Measurements from ENCODE around the gene TMEM158. TPM values are rescaled to one million over a fixed set of nuclear protein-coding genes. Genes with fewer than 3 reads are reported as not detected.

The TMEM158 gene
- total RNA-seq, 2 experiments from 2014 or later = not detected

- intact Hi-C loops (cut with micrococcal nuclease) = no loop called here
- no peak for DNase-seq
- Mint-ChIP-seq H3K4me1 (ENCODE audit: low read depth) (no peaks in the 10 kb centered on the region), H3K27me3 (peaks cover 5% of the 10 kb centered on the region), H3K36me3 (no peaks in the 10 kb centered on the region), H3K9me3 (no peaks in the 10 kb centered on the region), H3K4me3 (no peak overlapping the region), H3K27ac (no peak overlapping the region)
- POLR2A ChIA-PET = no interaction called here
- CTCF ChIA-PET = interaction anchor here (1.1 to 2.1 kb wide), 2 partner anchors 211 to 212 kb away, joined by 5 to 6 read pairs; no protein-coding TSS in a partner anchor
Observed at GRCh38 chr3:45252826-45253225, 26.7 kb upstream of the TMEM158 start.

DNA sequence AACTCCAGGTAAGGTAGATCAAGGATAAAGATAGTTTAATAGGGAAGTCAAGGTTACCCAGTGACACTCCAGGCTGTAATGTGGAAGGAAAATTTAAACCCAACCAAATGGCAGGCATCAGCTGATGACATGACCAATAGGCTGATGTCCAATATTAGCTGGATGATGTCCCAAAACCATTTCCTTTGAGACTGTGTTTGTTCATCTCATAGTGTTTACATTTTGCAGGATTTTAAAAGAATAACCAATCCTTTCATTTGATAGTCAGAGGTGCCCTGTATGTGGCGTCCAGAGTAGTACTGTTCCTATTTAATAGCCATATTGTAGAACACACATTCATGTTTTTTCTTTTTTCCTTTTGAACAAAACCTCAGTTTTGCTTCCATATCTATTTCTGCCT, 23.3 kb upstream of the TMEM158 start:
- Mint-ChIP-seq H3K4me1 (ENCODE audit: low read depth) (no peaks in the 10 kb centered on the region), H3K9me3 (no peaks in the 10 kb centered on the region), H3K27me3 (peaks cover 3% of the 10 kb centered on the region), H3K27ac (no peak overlapping the region), H3K36me3 (no peaks in the 10 kb centered on the region), H3K4me3 (no peak overlapping the region)
- ChIA-PET CTCF (interaction anchor here (0.8 kb wide), 1 partner anchor 212 kb away, joined by 4 read pairs; no protein-coding TSS in a partner anchor), POLR2A (no interaction called here)
- intact Hi-C loops (cut with micrococcal nuclease) = no loop called here
- no peak for DNase-seq

DNA sequence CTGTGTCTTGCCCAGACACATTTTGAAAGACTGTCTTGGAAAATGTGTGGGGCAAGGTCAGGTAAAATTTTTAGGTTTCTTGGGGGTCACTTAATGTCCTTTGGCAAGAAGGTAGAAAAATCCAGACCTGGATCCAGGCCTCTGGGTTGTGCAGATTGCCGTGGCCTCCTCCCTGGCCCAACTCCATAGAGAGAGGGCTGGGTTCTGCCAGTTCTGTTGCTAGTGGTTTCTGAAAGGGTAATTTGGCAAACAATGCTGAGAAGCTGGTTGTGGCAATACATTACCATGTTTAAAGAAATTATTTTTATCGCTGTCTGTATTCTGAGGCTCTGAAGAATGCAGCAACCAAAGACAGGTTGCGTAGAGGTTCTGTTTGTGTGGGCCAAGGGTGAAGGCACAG, 20.2 kb upstream of the TMEM158 start:
- H3K9me3 Mint-ChIP-seq = no peaks in the 10 kb centered on the region
- no peak overlapping the region for H3K4me3 Mint-ChIP-seq
- no peak overlapping the region for H3K27ac Mint-ChIP-seq
- ChIA-PET CTCF (no interaction called here), POLR2A (no interaction called here)
- no peaks in the 10 kb centered on the region for H3K36me3 Mint-ChIP-seq
- H3K27me3 Mint-ChIP-seq = peaks cover 5% of the 10 kb centered on the region
- intact Hi-C loops (cut with micrococcal nuclease) = no loop called here
- DNase-seq = no peak
- H3K4me1 Mint-ChIP-seq (ENCODE audit: low read depth) = no peaks in the 10 kb centered on the region

GRCh38 chr3:45244356-45244755, 18.3 kb upstream of the TMEM158 start:
- H3K36me3 Mint-ChIP-seq = no peaks in the 10 kb centered on the region

DNA sequence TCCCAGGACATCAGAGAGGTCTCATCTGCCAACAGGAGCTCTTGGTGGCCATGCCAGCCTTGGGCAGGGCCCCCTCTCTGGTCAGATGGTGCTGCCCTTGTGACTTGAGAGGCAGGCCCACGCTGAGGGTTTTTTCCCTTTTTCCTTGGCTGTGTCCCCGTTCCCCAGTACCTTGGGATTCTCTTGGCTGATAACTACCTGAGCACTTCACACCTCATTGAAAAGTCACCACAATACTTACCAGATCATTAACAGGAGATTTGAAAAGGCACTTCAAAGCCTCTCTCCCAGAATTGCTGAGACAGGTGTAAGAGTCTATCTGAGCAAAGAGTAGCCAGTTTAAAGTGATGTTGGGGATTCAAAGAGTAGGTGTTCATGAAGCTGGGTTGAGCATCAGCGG, 15.1 kb upstream of the TMEM158 start:
- H3K27ac Mint-ChIP-seq = no peak overlapping the region
- POLR2A ChIA-PET = no interaction called here
- CTCF ChIA-PET = no interaction called here
- intact Hi-C loops (cut with micrococcal nuclease) = no loop called here
- H3K9me3 Mint-ChIP-seq = peaks cover 2% of the 10 kb centered on the region
- H3K36me3 Mint-ChIP-seq = no peaks in the 10 kb centered on the region
- no peaks in the 10 kb centered on the region for H3K4me1 Mint-ChIP-seq (ENCODE audit: low read depth)
- DNase-seq = no peak
- H3K27me3 Mint-ChIP-seq = peaks cover 5% of the 10 kb centered on the region
- H3K4me3 Mint-ChIP-seq = no peak overlapping the region

More at GRCh38 chr3:45244356-45244755, 18.3 kb upstream of the TMEM158 start:
- intact Hi-C loops (cut with micrococcal nuclease) = no loop called here
- Mint-ChIP-seq H3K27me3 (peaks cover 5% of the 10 kb centered on the region), H3K27ac (no peak overlapping the region), H3K4me3 (no peak overlapping the region), H3K4me1 (ENCODE audit: low read depth) (no peaks in the 10 kb centered on the region), H3K9me3 (no peaks in the 10 kb centered on the region)
- POLR2A ChIA-PET = no interaction called here
- no peak for DNase-seq
- CTCF ChIA-PET = no interaction called here

GRCh38 chr3:45240292-45240691, 14.2 kb upstream of the TMEM158 start:
- intact Hi-C loops (cut with micrococcal nuclease) = no loop called here
- POLR2A ChIA-PET = interaction anchor here (0.6 kb wide), 1 partner anchor 196 kb away, joined by 6 read pairs; no protein-coding TSS in a partner anchor
- H3K27me3 Mint-ChIP-seq = peaks cover 5% of the 10 kb centered on the region
- H3K4me1 Mint-ChIP-seq (ENCODE audit: low read depth) = no peaks in the 10 kb centered on the region
- no peaks in the 10 kb centered on the region for H3K36me3 Mint-ChIP-seq
- no peak overlapping the region for H3K27ac Mint-ChIP-seq
- CTCF ChIA-PET = no interaction called here
- no peak overlapping the region for H3K4me3 Mint-ChIP-seq
- peaks cover 9% of the 10 kb centered on the region for H3K9me3 Mint-ChIP-seq
- DNase-seq = no peak

- POLR2A ChIA-PET = no interaction called here
- CTCF ChIA-PET = no interaction called here
- intact Hi-C loops (cut with micrococcal nuclease) = no loop called here
Observed at GRCh38 chr3:45239254-45239653, 13.2 kb upstream of the TMEM158 start.

GRCh38 chr3:45236964-45237363, 10.9 kb upstream of the TMEM158 start:
- ChIA-PET POLR2A (no interaction called here), CTCF (interaction anchor here (1.1 kb wide), 1 partner anchor 28 kb away, joined by 3 read pairs; no protein-coding TSS in a partner anchor)
- Mint-ChIP-seq H3K36me3 (no peaks in the 10 kb centered on the region), H3K9me3 (peaks cover 9% of the 10 kb centered on the region), H3K4me3 (no peak overlapping the region), H3K27ac (no peak overlapping the region), H3K4me1 (ENCODE audit: low read depth) (no peaks in the 10 kb centered on the region), H3K27me3 (peaks cover under 1% of the 10 kb centered on the region)
- intact Hi-C loops (cut with micrococcal nuclease) = no loop called here
- DNase-seq = no peak

More at GRCh38 chr3:45239254-45239653, 13.2 kb upstream of the TMEM158 start:
- Mint-ChIP-seq H3K9me3 (peaks cover 9% of the 10 kb centered on the region), H3K27me3 (peaks cover 4% of the 10 kb centered on the region), H3K36me3 (no peaks in the 10 kb centered on the region), H3K4me1 (ENCODE audit: low read depth) (no peaks in the 10 kb centered on the region), H3K27ac (no peak overlapping the region), H3K4me3 (no peak overlapping the region)
- no peak for DNase-seq

DNA sequence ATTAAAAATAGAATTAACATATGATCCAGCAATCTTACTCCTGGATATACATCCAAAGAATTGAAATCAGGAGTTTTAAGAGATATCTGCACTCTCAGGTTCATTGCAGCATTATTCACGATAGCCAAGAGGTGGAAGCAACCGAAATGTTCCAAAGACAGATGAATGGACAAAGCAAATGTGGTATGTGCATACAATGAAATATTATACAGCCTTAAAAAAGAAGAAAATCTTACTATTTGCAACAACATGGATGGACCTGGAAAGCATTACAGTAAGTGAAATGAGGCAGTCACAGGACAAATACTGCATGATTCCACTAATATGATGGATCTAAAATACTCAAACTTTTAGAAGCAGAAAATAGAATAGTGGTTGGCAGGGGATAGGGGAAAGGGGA, 9.3 kb upstream of the TMEM158 start:
- H3K27me3 Mint-ChIP-seq = peaks cover 10% of the 10 kb centered on the region
- no peak overlapping the region for H3K4me3 Mint-ChIP-seq
- H3K9me3 Mint-ChIP-seq = peaks cover 9% of the 10 kb centered on the region
- ChIA-PET CTCF (no interaction called here), POLR2A (no interaction called here)
- no peak for DNase-seq
- H3K4me1 Mint-ChIP-seq (ENCODE audit: low read depth) = no peaks in the 10 kb centered on the region
- H3K36me3 Mint-ChIP-seq = no peaks in the 10 kb centered on the region
- intact Hi-C loops (cut with micrococcal nuclease) = no loop called here
- no peak overlapping the region for H3K27ac Mint-ChIP-seq

DNA sequence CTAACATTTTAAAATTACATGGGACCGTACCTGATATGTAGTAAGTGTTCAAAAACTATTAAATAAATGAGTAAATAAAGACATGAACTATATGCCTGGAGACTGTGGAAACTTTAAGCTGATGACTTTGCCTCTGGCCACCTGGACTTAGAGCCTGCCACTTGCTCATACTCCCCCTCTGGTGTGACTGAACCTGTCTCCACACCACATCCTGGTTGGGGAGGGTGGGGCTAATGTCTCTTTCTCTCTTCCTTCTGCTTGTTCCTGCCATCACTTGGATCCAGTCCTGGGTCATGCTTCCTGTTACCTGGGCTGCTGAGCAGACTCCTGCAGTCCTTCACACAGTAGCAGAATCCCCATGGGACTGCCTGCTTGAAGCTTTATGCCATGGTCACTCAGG, 8.2 kb upstream of the TMEM158 start:
- no peak overlapping the region for H3K27ac Mint-ChIP-seq
- H3K9me3 Mint-ChIP-seq = peaks cover 9% of the 10 kb centered on the region
- POLR2A ChIA-PET = no interaction called here
- no peaks in the 10 kb centered on the region for H3K36me3 Mint-ChIP-seq
- CTCF ChIA-PET = no interaction called here
- no peak overlapping the region for H3K4me3 Mint-ChIP-seq
- intact Hi-C loops (cut with micrococcal nuclease) = no loop called here
- no peaks in the 10 kb centered on the region for H3K4me1 Mint-ChIP-seq (ENCODE audit: low read depth)
- peaks cover 17% of the 10 kb centered on the region for H3K27me3 Mint-ChIP-seq
- DNase-seq = no peak

GRCh38 chr3:45232521-45232920, 6.4 kb upstream of the TMEM158 start:
- H3K9me3 Mint-ChIP-seq = peaks cover 9% of the 10 kb centered on the region
- no peak overlapping the region for H3K27ac Mint-ChIP-seq
- no peak overlapping the region for H3K4me3 Mint-ChIP-seq
- intact Hi-C loops (cut with micrococcal nuclease) = no loop called here
- no peaks in the 10 kb centered on the region for H3K4me1 Mint-ChIP-seq (ENCODE audit: low read depth)
- POLR2A ChIA-PET = no interaction called here
- DNase-seq = no peak
- no peaks in the 10 kb centered on the region for H3K36me3 Mint-ChIP-seq
- H3K27me3 Mint-ChIP-seq = peaks cover 32% of the 10 kb centered on the region
- CTCF ChIA-PET = interaction anchor here (1.0 kb wide), 1 partner anchor 22 kb away, joined by 3 read pairs; no protein-coding TSS in a partner anchor

DNA sequence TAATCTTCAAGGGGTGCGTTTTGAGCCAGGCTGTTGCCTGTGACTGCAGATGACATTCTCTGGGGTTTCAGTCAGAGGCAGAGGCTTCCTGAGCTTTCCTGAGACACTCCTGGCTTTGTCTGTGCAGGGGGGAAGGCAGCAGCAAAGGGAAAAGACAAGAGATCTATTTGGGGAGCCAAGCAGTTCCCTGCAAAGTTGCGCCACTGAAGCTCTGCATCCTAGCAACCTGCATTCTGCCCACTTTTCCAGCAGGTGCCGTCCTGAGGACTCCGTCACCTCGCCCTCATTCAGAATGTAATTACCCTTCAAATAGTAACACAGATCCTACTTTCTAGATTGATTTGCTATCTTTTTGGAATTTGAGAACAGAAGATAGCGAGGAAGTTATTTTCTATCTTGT, 1.9 kb upstream of the TMEM158 start:
- H3K4me3 Mint-ChIP-seq = no peak overlapping the region
- H3K27ac Mint-ChIP-seq = no peak overlapping the region
- CTCF ChIA-PET = interaction anchor here (4.1 to 7.3 kb wide), 2 partner anchors 19 to 188 kb away, joined by 14 to 50 read pairs; no protein-coding TSS in a partner anchor
- POLR2A ChIA-PET = no interaction called here
- DNase-seq = no peak
- H3K4me1 Mint-ChIP-seq (ENCODE audit: low read depth) = peaks cover 14% of the 10 kb centered on the region
- H3K36me3 Mint-ChIP-seq = no peaks in the 10 kb centered on the region
- intact Hi-C loops (cut with micrococcal nuclease) = loop anchor here (5.0 to 10.0 kb wide), 3 partner anchors 191 to 437 kb away; no protein-coding TSS in a partner anchor
- no peaks in the 10 kb centered on the region for H3K9me3 Mint-ChIP-seq
- H3K27me3 Mint-ChIP-seq = peaks cover 60% of the 10 kb centered on the region

DNA sequence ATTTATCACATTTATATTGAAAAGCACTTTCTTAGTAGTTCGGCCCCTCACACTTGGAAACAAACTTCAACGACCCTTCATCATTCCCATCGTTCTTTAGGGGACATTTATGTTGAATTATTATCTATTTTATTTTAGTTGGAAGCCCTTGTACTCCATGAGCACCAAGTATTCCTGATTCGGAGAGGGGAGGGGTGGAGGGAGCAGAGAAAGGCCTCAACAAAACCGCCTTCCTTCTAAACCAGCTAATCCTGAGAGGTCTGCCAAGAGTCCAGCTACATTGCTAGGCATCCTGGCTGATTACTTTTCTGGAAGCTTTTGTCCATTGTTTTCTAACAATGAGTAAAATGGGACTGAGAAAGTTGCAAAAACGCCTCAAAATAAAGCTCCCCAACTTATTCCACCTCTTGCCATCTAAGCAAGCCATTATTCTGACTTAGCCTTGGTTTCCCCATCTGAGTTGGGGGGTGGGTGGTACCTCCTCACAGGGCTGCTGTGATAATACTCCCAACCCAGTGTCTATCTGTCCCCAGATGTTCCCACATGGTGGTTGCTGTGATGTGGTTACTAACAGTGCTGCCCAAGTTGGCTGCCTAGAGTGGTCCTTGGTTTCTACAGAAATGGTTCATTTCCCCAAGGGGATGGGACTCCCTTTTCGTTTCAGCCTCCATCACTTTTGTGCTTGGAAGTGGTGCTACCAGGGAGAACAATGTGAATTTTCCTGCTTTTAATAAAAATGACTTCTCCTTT, 1.2 kb upstream of the TMEM158 start:
- POLR2A ChIA-PET = no interaction called here

More for the DNA sequence above, 1.2 kb upstream of the TMEM158 start:
- Mint-ChIP-seq H3K4me1 (ENCODE audit: low read depth) (peaks cover 14% of the 10 kb centered on the region), H3K36me3 (no peaks in the 10 kb centered on the region), H3K4me3 (no peak overlapping the region), H3K9me3 (no peaks in the 10 kb centered on the region), H3K27ac (no peak overlapping the region), H3K27me3 (peaks cover 66% of the 10 kb centered on the region)
- intact Hi-C loops (cut with micrococcal nuclease) = loop anchor here (5.0 to 10.0 kb wide), 3 partner anchors 190 to 438 kb away; no protein-coding TSS in a partner anchor
- no peak for DNase-seq
- CTCF ChIA-PET = interaction anchor here (4.1 to 7.3 kb wide), 2 partner anchors 18 to 187 kb away, joined by 14 to 50 read pairs; no protein-coding TSS in a partner anchor
